HG02759 (cell line): ENCODE data around the gene ODAD4.

Source experiments
- ATAC-seq: cut with Tn5 transposase; IDR thresholded peaks from one replicate; pipeline ENCODE4 v1.9.1; 2021; ENCODE audit warnings: mild to moderate bottlenecking, moderate library complexity; ENCODE audit not compliant: unreplicated experiment

Gene ODAD4

GRCh38 chr17:41970901-41971331, 40.5 kb downstream of the ODAD4 start:
- ATAC-seq, result no peak

- ATAC-seq, result no peak
These were observed 41.5 kb downstream of the ODAD4 start for GRCh38 chr17:41971721-41972523.

GRCh38 chr17:41972571-41973407, 42.4 kb downstream of the ODAD4 start:
- peak; percentile 74 for ATAC-seq

- no peak for ATAC-seq
These were observed 43.0 kb downstream of the ODAD4 start for GRCh38 chr17:41973408-41973811.

- no peak for ATAC-seq
These were observed 43.6 kb downstream of the ODAD4 start for GRCh38 chr17:41974031-41974430.

GRCh38 chr17:41974658-41975057, 44.2 kb downstream of the ODAD4 start:
- no peak for ATAC-seq

GRCh38 chr17:41975099-41976083, 45.0 kb downstream of the ODAD4 start:
- no peak for ATAC-seq

- no peak for ATAC-seq
These were observed 45.8 kb downstream of the ODAD4 start for GRCh38 chr17:41976142-41976768.

- ATAC-seq, result no peak
These were observed 47.6 kb downstream of the ODAD4 start for GRCh38 chr17:41977991-41978390.

- ATAC-seq, result no peak
These were observed 51.8 kb downstream of the ODAD4 start for GRCh38 chr17:41982026-41982760.

GRCh38 chr17:41984454-41984853, 54.0 kb downstream of the ODAD4 start:
- ATAC-seq, result no peak

- ATAC-seq, result no peak
These were observed 55.5 kb downstream of the ODAD4 start for GRCh38 chr17:41985919-41986318.

GRCh38 chr17:41986634-41987033, 56.2 kb downstream of the ODAD4 start:
- no peak for ATAC-seq

GRCh38 chr17:41987642-41988041, 57.2 kb downstream of the ODAD4 start:
- no peak for ATAC-seq

GRCh38 chr17:41988418-41988817, 58.0 kb downstream of the ODAD4 start:
- ATAC-seq, result no peak

GRCh38 chr17:41989702-41990419, 59.4 kb downstream of the ODAD4 start:
- ATAC-seq, result no peak

- ATAC-seq, result no peak
These were observed 62.2 kb downstream of the ODAD4 start for GRCh38 chr17:41992576-41992975.

- no peak for ATAC-seq
These were observed 66.4 kb downstream of the ODAD4 start for GRCh38 chr17:41996855-41997164.

- no peak for ATAC-seq
These were observed 68.1 kb downstream of the ODAD4 start for GRCh38 chr17:41998497-41998896.
